H4 (cell line): ENCODE results near the gene CHRNB1. TPM values are rescaled to one million over a fixed set of nuclear protein-coding genes. Genes with fewer than 3 reads are reported as not detected.

Source experiments
- DNase-seq: peaks from one replicate; pipeline ENCODE4 v3.0.0-alpha.2; 2015; ENCODE audit warnings: low spot score
- total RNA-seq: library from RNA; depleted of rRNA; stranded (reverse); fragments of >200 nt; shearing (Covaris generic); gene quantifications from 2 replicates; pipeline ENCODE4 v1.2.3, GENCODE V29; 2014

The CHRNB1 gene
- total RNA-seq, 1 experiment from 2014 or later: 6.3 TPM

- DNase-seq: no peak
Measured at GRCh38 chr17:7414837-7415236, 30.0 kb upstream of the CHRNB1 start.

GRCh38 chr17:7415784-7416183, 29.1 kb upstream of the CHRNB1 start:
- DNase-seq: no peak

DNA sequence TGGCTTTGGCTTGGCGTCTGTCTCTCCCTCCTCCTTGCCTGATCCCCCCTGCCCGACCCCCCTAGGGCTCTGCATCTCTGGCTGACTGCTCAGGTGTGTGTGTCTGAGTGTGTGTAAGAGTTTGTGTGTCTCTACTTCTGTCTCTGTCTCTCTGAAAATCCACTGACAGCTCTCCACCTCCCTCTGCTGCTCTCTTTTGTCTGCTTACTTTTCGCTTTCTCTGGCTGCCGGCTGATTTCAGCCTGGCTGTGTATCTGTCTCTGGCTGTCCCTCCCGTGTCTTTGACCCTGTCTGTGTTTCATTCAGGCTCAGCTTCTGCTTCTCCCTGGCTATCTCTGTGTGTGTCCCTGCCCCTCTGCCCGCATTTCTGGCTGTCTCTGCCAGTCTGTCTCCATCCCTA, 28.5 kb upstream of the CHRNB1 start:
- DNase-seq: no peak

- DNase-seq: no peak
Measured at GRCh38 chr17:7417056-7417655, 27.7 kb upstream of the CHRNB1 start.

- DNase-seq: no peak
Measured at GRCh38 chr17:7418472-7419152, 26.2 kb upstream of the CHRNB1 start.

DNA sequence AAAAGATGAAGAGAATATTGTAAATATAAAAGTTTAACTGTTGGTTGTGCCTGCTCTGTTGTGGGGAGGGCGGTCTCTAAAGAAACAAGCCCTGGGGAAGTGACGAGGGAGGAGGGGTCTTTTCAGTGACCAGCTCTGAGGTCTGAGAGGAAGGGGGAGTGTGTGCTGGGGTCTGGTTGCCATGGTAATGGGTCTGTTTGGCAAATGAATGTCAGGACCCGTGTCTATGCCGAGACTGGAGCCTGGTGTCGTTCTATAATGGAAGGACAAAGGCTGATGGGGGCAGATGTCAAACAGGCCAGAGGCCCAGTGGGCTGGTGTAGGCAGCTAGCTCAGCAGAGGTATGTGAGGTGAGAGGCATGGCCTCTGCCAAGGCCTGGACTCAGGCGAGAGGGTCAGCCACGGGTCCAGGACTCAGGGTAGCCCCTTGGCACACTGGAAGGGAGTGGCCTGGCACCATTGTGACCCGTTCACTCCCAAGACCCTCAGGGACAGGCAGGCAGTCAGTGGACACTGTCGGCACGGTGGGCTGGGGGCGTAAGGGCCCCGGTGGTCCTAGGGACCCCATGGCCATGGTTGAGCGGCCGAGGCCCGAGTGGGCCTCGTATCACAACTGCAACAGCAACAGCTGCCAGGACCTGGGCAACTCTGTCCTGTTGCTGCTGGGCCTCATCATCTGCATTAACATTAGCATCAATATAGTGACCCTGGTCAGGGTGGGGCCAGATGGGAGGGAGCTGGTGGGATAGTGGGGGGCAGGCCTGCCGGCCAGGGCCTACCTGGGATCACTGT, 24.8 kb upstream of the CHRNB1 start, which contains the start of gene SPEM1:
Gene SPEM1, plus strand, starts transcription at position 506 of the 792 bp plus-strand sequence. Its CDS starts 61 bp downstream, at position 567.
- DNase-seq: no peak

DNA sequence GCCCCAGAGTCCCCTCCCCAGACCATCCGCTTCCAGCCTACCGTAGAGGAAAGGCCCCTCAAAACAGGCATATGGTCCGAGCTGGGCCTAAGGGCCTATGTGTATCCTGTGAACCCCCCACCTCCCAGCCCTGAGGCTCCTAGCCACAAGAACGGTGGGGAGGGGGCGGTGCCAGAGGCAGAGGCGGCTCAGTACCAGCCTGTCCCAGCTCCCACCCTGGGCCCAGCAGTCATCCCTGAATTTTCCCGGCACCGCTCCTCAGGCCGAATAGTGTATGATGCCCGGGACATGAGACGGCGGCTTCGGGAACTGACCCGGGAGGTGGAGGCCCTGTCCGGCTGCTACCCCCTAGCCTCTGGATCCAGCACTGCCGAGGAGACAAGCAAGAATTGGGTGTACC, 23.7 kb upstream of the CHRNB1 start:
- DNase-seq: no peak

GRCh38 chr17:7423679-7424078, 21.2 kb upstream of the CHRNB1 start:
- DNase-seq: no peak

- no peak for DNase-seq
Measured at GRCh38 chr17:7425316-7425715, 19.5 kb upstream of the CHRNB1 start, which contains the start of gene SPEM2. SPEM2 (plus strand) TSS chr17:7425616; CDS start chr17:7425689, 73 bp downstream.

DNA sequence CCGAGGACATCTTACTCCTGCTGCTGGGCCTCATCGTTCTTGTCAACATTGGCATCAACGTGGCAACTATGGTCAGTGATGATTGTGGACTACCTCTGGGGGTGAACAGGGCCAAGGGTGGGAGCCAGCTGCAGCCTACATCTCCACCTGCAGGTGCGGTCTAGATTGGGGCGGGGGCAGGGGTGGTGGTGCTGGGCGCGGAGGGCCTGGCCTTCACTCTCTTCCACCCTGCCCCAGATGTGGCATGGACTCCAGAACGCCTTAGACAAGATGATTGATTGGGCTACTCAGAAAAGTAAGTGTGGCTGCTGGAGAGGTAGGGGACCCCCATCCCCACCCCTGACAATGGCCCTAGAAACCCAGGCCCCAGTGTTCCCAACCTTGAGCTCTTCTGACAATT, 19.1 kb upstream of the CHRNB1 start:
- no peak for DNase-seq

- no peak for DNase-seq
Measured at GRCh38 chr17:7426203-7426863, 18.5 kb upstream of the CHRNB1 start.

DNA sequence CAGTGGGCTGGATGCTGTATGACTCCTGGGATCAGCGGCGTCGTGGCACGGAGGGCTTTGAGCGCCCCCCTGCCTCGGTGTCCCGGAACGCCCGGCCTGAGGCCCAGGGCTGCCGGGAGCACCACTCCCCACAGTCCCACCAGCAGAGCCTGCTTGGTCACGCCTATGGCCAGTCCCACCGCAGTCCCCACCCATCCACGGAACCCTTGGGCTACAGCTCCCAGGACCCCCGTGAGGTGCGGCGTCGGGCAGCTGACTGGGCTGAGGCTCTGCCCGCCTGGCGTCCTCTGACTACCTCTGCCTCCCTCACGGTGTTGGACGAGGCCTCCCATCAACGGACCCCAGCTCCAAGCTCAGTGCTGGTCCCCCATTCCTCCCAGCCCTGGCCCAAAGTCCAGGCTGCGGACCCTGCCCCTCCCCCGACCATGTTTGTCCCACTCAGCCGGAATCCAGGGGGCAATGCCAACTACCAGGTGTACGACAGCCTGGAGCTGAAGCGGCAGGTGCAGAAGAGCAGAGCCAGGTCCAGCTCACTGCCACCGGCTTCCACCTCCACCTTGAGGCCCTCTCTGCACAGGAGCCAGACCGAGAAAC, 17.9 kb upstream of the CHRNB1 start:
- DNase-seq: no peak

DNA sequence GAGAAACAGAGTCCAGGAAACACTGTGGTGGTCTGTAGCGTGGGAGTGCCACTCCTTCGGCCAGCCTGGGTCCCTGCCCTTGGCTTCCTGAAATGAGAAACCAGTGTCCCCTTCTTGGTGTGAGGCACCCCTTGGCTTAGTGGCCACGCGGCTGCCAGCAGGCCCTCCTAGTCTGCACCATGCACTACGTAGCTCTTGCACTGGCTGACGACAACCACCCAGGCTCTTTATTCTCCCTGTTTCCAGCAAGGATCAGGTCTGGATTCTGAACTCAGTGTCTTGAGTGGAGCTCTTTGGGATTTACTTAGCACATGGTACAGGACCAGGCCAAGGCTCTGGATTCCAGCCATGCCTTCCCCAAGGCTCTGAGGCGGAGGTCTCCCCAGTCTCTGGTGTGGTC, 17.3 kb upstream of the CHRNB1 start:
- no peak for DNase-seq

GRCh38 chr17:7428557-7428956, 16.3 kb upstream of the CHRNB1 start, which contains the start of gene SPEM3:
SPEM3 (plus strand) TSS chr17:7428857; CDS start chr17:7428903, 46 bp downstream.
- DNase-seq: no peak

DNA sequence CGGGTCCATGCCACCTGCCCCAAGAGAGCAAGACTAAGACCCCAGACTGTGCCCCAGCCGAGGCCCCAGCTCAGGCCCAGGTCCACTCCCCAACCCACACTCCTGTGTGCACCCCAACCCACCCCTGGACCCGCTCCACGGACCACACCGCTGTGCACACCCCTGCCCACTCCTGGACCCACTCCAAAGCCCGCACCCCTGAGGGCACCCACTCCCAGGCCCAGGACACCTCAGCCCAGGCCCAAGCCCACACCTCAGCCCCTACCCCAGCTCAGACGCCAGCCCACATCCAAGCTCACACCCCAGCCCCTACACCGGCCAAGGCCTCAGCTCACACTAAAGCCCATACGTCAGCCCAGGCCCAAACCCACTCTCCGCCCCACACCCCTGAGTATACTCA, 15.1 kb upstream of the CHRNB1 start:
- DNase-seq: no peak

DNA sequence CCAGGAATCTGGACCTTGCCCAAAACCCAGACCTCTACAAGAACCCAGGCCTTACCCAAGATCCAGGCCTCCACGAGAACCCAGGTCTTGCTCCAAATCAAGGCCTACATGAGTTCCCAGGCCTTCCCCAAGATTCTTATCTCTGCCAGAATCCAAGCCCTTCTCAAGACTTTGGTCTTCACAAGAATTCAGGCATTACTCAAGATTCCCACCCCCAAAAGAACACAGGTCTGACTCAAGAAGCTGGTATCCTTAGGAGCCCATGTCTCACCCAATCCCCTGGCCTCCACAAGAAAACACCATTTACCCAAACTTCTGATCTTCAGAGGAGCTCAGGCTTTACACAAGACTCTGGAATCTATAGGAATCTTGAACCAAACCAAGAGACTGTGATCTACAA, 13.6 kb upstream of the CHRNB1 start:
- no peak for DNase-seq

DNA sequence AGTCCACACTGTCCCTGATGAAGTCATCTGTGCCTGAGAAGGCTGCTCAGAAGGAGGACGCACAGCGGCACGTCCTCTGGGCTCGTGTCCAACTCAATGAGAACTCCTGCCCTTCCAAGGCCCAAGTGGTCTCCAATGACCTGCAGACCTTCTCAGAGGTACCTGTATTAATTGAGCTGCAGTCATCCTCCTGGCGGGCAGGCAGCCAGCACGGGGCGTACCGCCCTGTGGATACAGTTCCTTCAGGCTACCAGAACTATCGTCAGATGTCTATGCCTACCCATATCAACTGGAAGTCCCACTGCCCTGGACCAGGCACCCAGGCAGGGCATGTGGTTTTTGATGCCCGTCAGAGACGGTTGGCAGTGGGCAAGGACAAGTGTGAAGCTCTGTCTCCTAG, 12.6 kb upstream of the CHRNB1 start:
- DNase-seq: no peak

- DNase-seq: no peak
Measured at GRCh38 chr17:7435676-7436555, 8.9 kb upstream of the CHRNB1 start.

DNA sequence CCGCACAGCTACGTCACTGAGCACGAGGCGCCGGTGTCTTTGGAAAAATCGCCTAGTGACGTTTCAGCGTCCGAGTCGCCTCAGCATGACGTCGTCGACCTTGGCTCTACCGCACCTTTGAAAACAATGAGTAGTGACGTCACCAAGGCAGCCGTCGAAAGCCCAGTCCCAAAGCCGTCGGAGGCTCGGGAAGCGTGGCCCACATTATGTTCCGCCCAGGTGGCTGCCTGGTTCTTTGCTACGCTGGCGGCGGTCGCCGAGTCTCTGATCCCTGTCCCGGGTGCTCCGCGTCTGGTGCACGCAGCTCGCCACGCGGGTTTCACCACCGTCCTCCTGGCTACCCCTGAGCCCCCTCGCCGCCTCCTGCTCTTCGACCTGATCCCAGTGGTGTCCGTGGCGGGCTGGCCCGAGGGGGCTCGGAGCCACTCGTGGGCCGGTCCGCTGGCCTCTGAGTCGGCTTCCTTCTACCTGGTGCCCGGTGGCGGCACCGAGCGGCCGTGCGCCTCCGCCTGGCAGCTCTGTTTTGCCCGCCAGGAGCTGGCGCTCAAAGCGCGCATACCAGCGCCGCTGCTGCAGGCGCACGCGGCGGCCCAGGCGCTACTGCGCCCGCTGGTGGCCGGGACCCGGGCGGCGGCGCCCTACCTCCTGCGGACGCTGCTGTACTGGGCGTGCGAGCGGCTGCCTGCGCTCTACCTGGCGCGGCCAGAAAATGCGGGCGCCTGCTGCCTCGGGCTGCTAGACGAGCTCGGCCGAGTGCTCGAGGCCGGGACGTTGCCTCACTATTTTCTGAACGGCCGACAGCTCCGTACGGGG, 8.1 kb upstream of the CHRNB1 start:
- DNase-seq: no peak

GRCh38 chr17:7437369-7437863, 7.4 kb upstream of the CHRNB1 start:
- DNase-seq: no peak
